SK-N-MC (cell line): ENCODE data around the gene LRRC75B.

ENCODE experiments used
- DNase-seq: peaks from one replicate; pipeline ENCODE4 v3.0.0-alpha.2; 2011; ENCODE audit warnings: low read depth, low spot score
- H3K27ac ChIP-seq: fragments of 200-600 bp; sonication (generic); 2 replicates; pipeline ENCODE4 v1.5.1; 2016; ENCODE audit warnings: mixed run types
- H3K36me3 ChIP-seq: fragments of 200-600 bp; sonication (generic); 2 replicates; pipeline ENCODE4 v1.6.1; 2017; ENCODE audit warnings: antibody characterized with exemption, low read length, mixed read lengths; ENCODE audit not compliant: insufficient read depth
- H3K4me3 ChIP-seq: fragments of 200-600 bp; sonication (generic); 2 replicates; pipeline ENCODE4 v1.5.1; 2016
- H3K9ac ChIP-seq: fragments of 200-600 bp; sonication (generic); 2 replicates; pipeline ENCODE4 v1.8.0; 2017; ENCODE audit warnings: mixed run types, mixed read lengths; ENCODE audit not compliant: insufficient read length
- H3K9me3 ChIP-seq: fragments of 200-600 bp; sonication (generic); 2 replicates; pipeline ENCODE4 v1.6.1; 2017; ENCODE audit warnings: low read depth, mild to moderate bottlenecking, antibody characterized with exemption, low read length, moderate library complexity, mixed read lengths
- EZH2 ChIP-seq: fragments of 200-600 bp; sonication (generic); IDR thresholded peaks from one replicate; pipeline ENCODE4 v1.6.1; 2017; ENCODE audit warnings: antibody characterized with exemption
- FOXP2 ChIP-seq: optimal IDR thresholded peaks from 2 replicates; pipeline ENCODE3; 2011; ENCODE audit warnings: mild to moderate bottlenecking, moderate library complexity; ENCODE audit not compliant: insufficient read depth; ENCODE audit errors: extremely low read length, control extremely low read depth
- POLR2AphosphoS5 ChIP-seq: IDR thresholded peaks from 2 replicates; pipeline ENCODE4 v1.6.1; 2012; ENCODE audit warnings: mild to moderate bottlenecking, low read depth, low read length, borderline replicate concordance

LRRC75B gene

GRCh38 chr22:24584871-24585411 is 7.9 kb downstream of the LRRC75B start:
- Histone ChIP-seq H3K9ac (no peak overlapping the region), H3K36me3 (no peaks in the 10 kb centered on the region), H3K4me3 (no peak overlapping the region), H3K27ac (no peak overlapping the region), H3K9me3 (no peaks in the 10 kb centered on the region)
- TF ChIP-seq EZH2: no peak
- TF ChIP-seq POLR2AphosphoS5: no peak
- no peak for TF ChIP-seq FOXP2
- no peak for DNase-seq

GRCh38 chr22:24584166-24584790 is 8.6 kb downstream of the LRRC75B start:
- no peak for DNase-seq
- H3K9ac ChIP-seq: no peak overlapping the region
- H3K36me3 ChIP-seq: no peaks in the 10 kb centered on the region
- H3K4me3 ChIP-seq: no peak overlapping the region
- H3K9me3 ChIP-seq: no peaks in the 10 kb centered on the region
- H3K27ac ChIP-seq: peak overlapping the region; percentile 21; the same call in 1 of the 2 replicates
- TF ChIP-seq EZH2 (no peak), FOXP2 (no peak), POLR2AphosphoS5 (no peak)

GRCh38 chr22:24583221-24584165 is 9.4 kb downstream of the LRRC75B start:
- TF ChIP-seq FOXP2 (no peak), EZH2 (no peak), POLR2AphosphoS5 (no peak)
- no peak overlapping the region for H3K9ac ChIP-seq
- H3K27ac ChIP-seq: peak overlapping the region; percentile 21; the same call in 1 of the 2 replicates
- no peaks in the 10 kb centered on the region for H3K36me3 ChIP-seq
- no peak for DNase-seq
- H3K9me3 ChIP-seq: no peaks in the 10 kb centered on the region
- H3K4me3 ChIP-seq: no peak overlapping the region

- H3K9me3 ChIP-seq: no peaks in the 10 kb centered on the region
- H3K4me3 ChIP-seq: no peak overlapping the region
- DNase-seq: no peak
- no peak overlapping the region for H3K9ac ChIP-seq
- no peaks in the 10 kb centered on the region for H3K36me3 ChIP-seq
- H3K27ac ChIP-seq: no peak overlapping the region
- TF ChIP-seq POLR2AphosphoS5 (no peak), FOXP2 (no peak), EZH2 (no peak)
Measured at GRCh38 chr22:24582056-24582814, 10.6 kb downstream of the LRRC75B start.

GRCh38 chr22:24580276-24580675 is 12.6 kb downstream of the LRRC75B start:
- no peak overlapping the region for H3K4me3 ChIP-seq
- H3K27ac ChIP-seq: no peak overlapping the region
- no peaks in the 10 kb centered on the region for H3K36me3 ChIP-seq
- no peaks in the 10 kb centered on the region for H3K9me3 ChIP-seq
- DNase-seq: no peak
- no peak overlapping the region for H3K9ac ChIP-seq
- TF ChIP-seq POLR2AphosphoS5 (no peak), FOXP2 (no peak), EZH2 (no peak)

- Histone ChIP-seq H3K4me3 (no peak overlapping the region), H3K9ac (no peak overlapping the region), H3K9me3 (no peaks in the 10 kb centered on the region), H3K36me3 (peaks cover 9% of the 10 kb centered on the region), H3K27ac (no peak overlapping the region)
- DNase-seq: no peak
- TF ChIP-seq POLR2AphosphoS5 (no peak), FOXP2 (no peak), EZH2 (no peak)
Measured at GRCh38 chr22:24579258-24579601, 13.6 kb downstream of the LRRC75B start.

- peaks cover 16% of the 10 kb centered on the region for H3K36me3 ChIP-seq
- no peaks in the 10 kb centered on the region for H3K9me3 ChIP-seq
- TF ChIP-seq EZH2: no peak
- peak; percentile 24; the same call in 1 of the 2 replicates for TF ChIP-seq POLR2AphosphoS5
- no peak for TF ChIP-seq FOXP2
- H3K27ac ChIP-seq: peak overlapping the region; percentile 25; the same call in 1 of the 2 replicates
- no peak overlapping the region for H3K9ac ChIP-seq
- no peak for DNase-seq
- H3K4me3 ChIP-seq: no peak overlapping the region
Measured at GRCh38 chr22:24578355-24579257, 14.3 kb downstream of the LRRC75B start.

- Histone ChIP-seq H3K9me3 (no peaks in the 10 kb centered on the region), H3K27ac (no peak overlapping the region), H3K4me3 (no peak overlapping the region), H3K36me3 (peaks cover 34% of the 10 kb centered on the region), H3K9ac (no peak overlapping the region)
- no peak for TF ChIP-seq EZH2
- no peak for TF ChIP-seq POLR2AphosphoS5
- TF ChIP-seq FOXP2: no peak
- no peak for DNase-seq
Measured at GRCh38 chr22:24576778-24577177, 16.1 kb downstream of the LRRC75B start.
